Omental fat pad (tissue), 4 donors: ENCODE results near the gene DNAH1. TPM values are rescaled to one million over a fixed set of nuclear protein-coding genes. Genes with fewer than 3 reads are reported as not detected.
A peak's percentile ranks its signal among the peaks of the same experiment; 100 is the strongest.

Source experiments
- ATAC-seq: fragments of 150-250 bp; one replicate; pipeline ENCODE4 v1.9.1; 2016; ENCODE audit warnings: mild to moderate bottlenecking, moderate library complexity; ENCODE audit not compliant: low FRiP score
- DNase-seq: peaks from one replicate; pipeline ENCODE4 v3.0.0-alpha.2; 2019; ENCODE audit warnings: low spot score
- total RNA-seq, 4 donors: library from RNA; depleted of rRNA; stranded (reverse); fragments of >200 nt; gene quantifications; one replicate each; pipeline ENCODE4 v1.1.0, GENCODE V29; 2016
- TF ChIP-seq, protein P1 (sequence below), 3 donors: fragments of 450-650 bp; IDR thresholded peaks; one replicate each; pipeline ENCODE4 v1.5.1; 2016 to 2017; ENCODE audit warnings: antibody characterized with exemption in 3 of 3, mild to moderate bottlenecking in 3 of 3, moderate library complexity in 2 of 3

DNAH1 gene
- total RNA-seq, 4 donors from 2014 or later = 6.7 to 24.9 (median 14.1) TPM

DNA sequence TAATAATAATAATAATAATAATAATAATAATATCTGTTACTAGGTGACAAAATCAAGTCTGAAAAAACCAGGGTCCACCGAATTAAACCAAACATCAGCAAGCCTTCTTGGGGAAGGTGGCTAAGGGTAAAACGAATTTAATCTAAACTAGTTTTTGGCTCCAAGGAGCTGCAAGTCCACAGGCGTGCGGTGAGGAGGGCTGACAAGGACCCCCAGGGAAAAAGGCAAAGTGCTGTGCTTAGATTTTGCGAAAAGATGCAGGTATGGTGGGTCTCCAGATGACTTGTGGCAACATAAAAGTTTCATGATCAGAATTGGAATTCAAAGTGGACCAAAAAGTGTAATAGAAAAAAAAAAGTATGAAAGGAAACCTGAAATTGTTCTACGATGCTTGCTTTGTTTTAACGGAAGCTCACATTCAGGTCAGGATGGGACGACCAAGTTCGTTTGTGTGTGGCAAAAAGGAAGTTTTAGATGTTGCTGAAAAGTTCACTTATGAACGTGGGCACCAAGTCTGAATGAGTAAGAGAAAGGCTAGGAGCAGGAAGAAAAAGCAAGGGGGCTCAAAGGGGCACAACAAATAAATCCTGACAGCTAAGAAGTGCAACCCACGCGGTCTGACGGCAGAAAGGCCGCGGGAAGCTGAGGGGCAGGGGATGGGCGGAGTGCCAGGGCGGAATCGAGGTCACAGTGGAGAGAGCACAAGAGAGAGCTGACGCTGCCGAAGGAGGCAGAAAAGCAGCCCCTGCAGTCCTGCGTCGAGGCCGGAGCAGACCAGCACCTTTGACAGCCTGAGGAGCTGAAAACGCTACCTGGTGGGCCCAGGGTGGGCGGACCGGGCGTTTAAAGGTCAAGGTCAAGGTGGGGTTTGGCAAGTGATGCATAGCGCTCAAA, 38.8 kb upstream of the DNAH1 start:
- TF ChIP-seq, protein P1, sequence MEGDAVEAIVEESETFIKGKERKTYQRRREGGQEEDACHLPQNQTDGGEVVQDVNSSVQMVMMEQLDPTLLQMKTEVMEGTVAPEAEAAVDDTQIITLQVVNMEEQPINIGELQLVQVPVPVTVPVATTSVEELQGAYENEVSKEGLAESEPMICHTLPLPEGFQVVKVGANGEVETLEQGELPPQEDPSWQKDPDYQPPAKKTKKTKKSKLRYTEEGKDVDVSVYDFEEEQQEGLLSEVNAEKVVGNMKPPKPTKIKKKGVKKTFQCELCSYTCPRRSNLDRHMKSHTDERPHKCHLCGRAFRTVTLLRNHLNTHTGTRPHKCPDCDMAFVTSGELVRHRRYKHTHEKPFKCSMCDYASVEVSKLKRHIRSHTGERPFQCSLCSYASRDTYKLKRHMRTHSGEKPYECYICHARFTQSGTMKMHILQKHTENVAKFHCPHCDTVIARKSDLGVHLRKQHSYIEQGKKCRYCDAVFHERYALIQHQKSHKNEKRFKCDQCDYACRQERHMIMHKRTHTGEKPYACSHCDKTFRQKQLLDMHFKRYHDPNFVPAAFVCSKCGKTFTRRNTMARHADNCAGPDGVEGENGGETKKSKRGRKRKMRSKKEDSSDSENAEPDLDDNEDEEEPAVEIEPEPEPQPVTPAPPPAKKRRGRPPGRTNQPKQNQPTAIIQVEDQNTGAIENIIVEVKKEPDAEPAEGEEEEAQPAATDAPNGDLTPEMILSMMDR (IDR thresholded peaks at IDR 0.05) = no peak
- peak; percentile 50 for ATAC-seq
- peak; percentile 58 for DNase-seq

GRCh38 chr3:52277972-52278509, 38.1 kb upstream of the DNAH1 start:
- ATAC-seq (peak; percentile 74), DNase-seq (no peak)
- TF ChIP-seq, protein P1 (IDR thresholded peaks at IDR 0.05) = no peak

DNA sequence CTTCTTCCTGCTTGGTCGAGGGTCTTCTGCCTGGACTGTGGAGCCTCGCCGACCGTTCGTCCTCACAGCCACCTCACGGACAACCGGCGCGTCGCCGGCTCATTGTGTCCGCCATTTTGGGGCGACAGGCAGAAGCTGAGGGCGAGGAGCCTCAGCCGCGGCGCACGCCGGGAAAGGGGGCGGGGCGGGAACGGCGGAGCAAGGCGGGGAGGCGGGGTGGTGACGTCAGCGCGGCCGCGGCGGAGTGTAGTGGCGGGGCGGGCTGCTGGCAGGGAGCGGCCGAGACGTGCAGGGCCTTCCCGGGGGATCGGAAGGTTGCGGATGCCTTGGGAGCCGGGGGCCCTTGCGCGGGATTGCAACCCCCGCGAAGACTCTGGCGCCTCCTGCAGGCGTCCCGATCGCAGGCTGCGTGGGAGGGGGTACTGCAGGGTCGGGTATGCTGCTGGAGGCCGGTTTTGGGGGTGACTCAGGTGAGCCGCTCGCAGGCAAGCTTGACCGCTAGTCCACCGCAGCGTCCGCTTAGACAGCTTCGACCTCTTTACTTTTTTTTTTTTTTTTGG, 37.5 kb upstream of the DNAH1 start, which contains the start of gene WDR82:
Gene WDR82 (minus strand): TSS at position 140 of the 560 bp plus-strand sequence. CDS start 288 bp downstream, outside the sequence.
- ATAC-seq = peak; percentile 95
- peak; percentile 89 for DNase-seq
- TF ChIP-seq, protein P1 (IDR thresholded peaks at IDR 0.05) = peak in 1 of 3 donors; percentile 39

DNA sequence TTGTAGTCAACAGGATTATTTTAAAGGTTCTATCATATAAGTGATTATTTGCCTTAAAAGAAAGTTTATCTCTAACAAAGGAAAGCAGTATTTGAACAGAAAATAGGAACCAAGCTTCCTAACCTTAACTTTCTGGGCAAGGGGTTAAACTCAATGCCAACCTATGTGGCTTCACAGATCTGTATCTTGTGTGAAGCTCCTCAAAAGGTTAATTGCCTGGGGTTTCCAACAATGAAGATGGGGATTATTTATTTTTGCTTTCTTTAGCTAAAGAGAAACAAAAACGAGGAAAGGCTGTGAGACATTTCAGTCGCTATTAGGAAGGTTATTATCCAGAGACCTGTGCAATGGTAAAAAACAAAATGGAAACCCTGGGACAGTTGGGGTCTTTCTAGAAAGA, 36.5 kb upstream of the DNAH1 start:
- no peak for ATAC-seq
- TF ChIP-seq, protein P1 (IDR thresholded peaks at IDR 0.05) = no peak
- no peak for DNase-seq

DNA sequence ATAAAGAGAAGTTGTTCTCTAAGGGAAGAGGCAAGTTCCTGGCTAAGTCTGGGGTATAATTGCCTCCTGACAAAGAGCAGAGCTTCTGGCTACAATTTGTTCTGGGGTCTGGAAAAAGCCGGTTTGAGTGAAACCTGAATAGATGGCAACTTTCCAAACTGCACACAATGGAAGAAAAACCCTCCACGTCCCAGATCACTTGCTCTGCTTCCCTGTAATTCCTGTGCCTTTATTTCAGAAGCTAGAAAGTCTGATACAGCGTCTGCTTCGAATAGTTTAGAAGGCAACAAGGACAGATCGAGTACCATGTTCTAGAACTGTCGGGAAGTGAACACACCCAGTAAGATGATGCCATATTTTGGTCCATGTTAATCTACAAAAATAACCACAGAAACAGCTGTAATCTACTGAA, 36.1 kb upstream of the DNAH1 start:
- DNase-seq = no peak
- TF ChIP-seq, protein P1 (IDR thresholded peaks at IDR 0.05) = no peak
- ATAC-seq = no peak

GRCh38 chr3:52281981-52282801, 33.9 kb upstream of the DNAH1 start:
- DNase-seq = no peak
- TF ChIP-seq, protein P1 (IDR thresholded peaks at IDR 0.05) = no peak
- ATAC-seq = no peak
